ENCODE data around the gene LMCD1.

DNA sequence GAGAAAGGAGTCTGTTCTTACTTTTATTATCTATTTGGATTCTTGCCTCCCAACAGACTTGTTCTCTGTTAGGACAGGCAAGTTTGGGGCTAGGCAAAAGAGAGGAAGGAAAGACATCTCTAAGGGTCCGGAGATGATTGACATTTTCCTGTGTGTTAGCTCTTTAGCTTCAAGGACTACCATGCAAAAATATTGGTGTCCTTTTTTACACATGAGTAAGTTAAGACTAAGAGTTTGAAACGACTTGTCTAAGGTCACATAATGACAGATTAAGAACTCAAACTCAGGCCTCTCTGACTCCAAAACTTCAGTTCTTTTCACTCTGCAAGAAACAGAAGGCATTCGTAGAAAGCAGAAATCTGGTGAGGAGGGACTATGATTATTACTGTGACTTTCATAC lies 5.9 kb downstream of the LMCD1 start:
- TF ChIP-seq EZH2phosphoT487 (IDR thresholded peaks at IDR 0.05; ENCODE audit: borderline replicate concordance, low read depth, low read length) = no peak
- TF ChIP-seq, protein P1, sequence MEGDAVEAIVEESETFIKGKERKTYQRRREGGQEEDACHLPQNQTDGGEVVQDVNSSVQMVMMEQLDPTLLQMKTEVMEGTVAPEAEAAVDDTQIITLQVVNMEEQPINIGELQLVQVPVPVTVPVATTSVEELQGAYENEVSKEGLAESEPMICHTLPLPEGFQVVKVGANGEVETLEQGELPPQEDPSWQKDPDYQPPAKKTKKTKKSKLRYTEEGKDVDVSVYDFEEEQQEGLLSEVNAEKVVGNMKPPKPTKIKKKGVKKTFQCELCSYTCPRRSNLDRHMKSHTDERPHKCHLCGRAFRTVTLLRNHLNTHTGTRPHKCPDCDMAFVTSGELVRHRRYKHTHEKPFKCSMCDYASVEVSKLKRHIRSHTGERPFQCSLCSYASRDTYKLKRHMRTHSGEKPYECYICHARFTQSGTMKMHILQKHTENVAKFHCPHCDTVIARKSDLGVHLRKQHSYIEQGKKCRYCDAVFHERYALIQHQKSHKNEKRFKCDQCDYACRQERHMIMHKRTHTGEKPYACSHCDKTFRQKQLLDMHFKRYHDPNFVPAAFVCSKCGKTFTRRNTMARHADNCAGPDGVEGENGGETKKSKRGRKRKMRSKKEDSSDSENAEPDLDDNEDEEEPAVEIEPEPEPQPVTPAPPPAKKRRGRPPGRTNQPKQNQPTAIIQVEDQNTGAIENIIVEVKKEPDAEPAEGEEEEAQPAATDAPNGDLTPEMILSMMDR (conservative IDR thresholded peaks at IDR 0.05; ENCODE audit: low read length) = no peak
